ENCODE results near the gene TLX3. TPM values are rescaled to one million over a fixed set of nuclear protein-coding genes. Genes with fewer than 3 reads are reported as not detected.
A peak's percentile ranks its signal among the peaks of the same experiment; 100 is the strongest.

Gene TLX3
- polyA plus RNA-seq (not detected in 3 replicates), polyA minus RNA-seq (not detected in 3 replicates)
- polyA plus RNA-seq (2011; ENCODE audit: low read depth): not detected
- polyA plus RNA-seq (2011; cell fraction: cytosol; rRNA removed): not detected in 2 replicates
- not detected in 2 replicates for polyA plus RNA-seq (2011; cell fraction: nucleus; rRNA removed)
- polyA plus RNA-seq (2012; ENCODE audit: low replicate concordance): not detected in 2 replicates
- polyA minus RNA-seq (2011; cell fraction: cytosol; rRNA and poly(A)+ RNA removed): not detected
- polyA minus RNA-seq (2011; cell fraction: nucleus; rRNA and poly(A)+ RNA removed): not detected in 2 replicates

GRCh38 chr5:171308453-171309275 lies at the start of gene TLX3:
Gene TLX3 (plus strand): TSS chr5:171309248. CDS start chr5:171309366, 118 bp downstream.
- Histone ChIP-seq H2AFZ (ENCODE audit: control insufficient read depth, low read length) (no peak within 1 kb of the TSS), H4K20me1 (ENCODE audit: control insufficient read depth, extremely low read depth, insufficient read depth, low read length) (peaks cover 2% of the 10 kb centered on the region), H3K4me3 (ENCODE audit: control insufficient read depth in 2 of 3, extremely low read depth in 1 of 3, insufficient read depth in 2 of 3, low read depth in 1 of 3, low read length in 3 of 3) (no peak within 1 kb of the TSS), H3K9me3 (ENCODE audit: control insufficient read depth, low read depth, low read length) (no peaks in the 10 kb centered on the region), H3K9ac (ENCODE audit: control insufficient read depth, extremely low read depth, insufficient read depth, low read length) (no peak within 1 kb of the TSS), H3K4me1 (ENCODE audit: control insufficient read depth, extremely low read depth, insufficient read depth, low read length) (no peaks in the 10 kb centered on the region), H3K4me2 (ENCODE audit: control insufficient read depth, extremely low read depth, insufficient read depth, low read depth, low read length) (no peak within 1 kb of the TSS), H3K79me2 (ENCODE audit: control insufficient read depth, insufficient read depth, low read length) (no peaks in the 10 kb centered on the region), H3K27ac (ENCODE audit: control insufficient read depth, insufficient read depth, low read length) (no peak within 1 kb of the TSS), H3K9me1 (ENCODE audit: control insufficient read depth, extremely low read depth, insufficient read depth, low read length) (no peaks in the 10 kb centered on the region), H3K27me3 (ENCODE audit: control insufficient read depth, extremely low read depth, insufficient read depth, low read length) (peaks cover 91% of the 10 kb centered on the region), H3K36me3 (ENCODE audit: control insufficient read depth in 2 of 2, extremely low read depth in 1 of 2, insufficient read depth in 2 of 2, low read length in 2 of 2) (no peaks in the 10 kb centered on the region)
- TF ChIP-seq EZH2 (IDR thresholded peaks at IDR 0.05; ENCODE audit: low read length): peak; percentile 92
- TF ChIP-seq, protein P1, sequence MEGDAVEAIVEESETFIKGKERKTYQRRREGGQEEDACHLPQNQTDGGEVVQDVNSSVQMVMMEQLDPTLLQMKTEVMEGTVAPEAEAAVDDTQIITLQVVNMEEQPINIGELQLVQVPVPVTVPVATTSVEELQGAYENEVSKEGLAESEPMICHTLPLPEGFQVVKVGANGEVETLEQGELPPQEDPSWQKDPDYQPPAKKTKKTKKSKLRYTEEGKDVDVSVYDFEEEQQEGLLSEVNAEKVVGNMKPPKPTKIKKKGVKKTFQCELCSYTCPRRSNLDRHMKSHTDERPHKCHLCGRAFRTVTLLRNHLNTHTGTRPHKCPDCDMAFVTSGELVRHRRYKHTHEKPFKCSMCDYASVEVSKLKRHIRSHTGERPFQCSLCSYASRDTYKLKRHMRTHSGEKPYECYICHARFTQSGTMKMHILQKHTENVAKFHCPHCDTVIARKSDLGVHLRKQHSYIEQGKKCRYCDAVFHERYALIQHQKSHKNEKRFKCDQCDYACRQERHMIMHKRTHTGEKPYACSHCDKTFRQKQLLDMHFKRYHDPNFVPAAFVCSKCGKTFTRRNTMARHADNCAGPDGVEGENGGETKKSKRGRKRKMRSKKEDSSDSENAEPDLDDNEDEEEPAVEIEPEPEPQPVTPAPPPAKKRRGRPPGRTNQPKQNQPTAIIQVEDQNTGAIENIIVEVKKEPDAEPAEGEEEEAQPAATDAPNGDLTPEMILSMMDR (optimal IDR thresholded peaks at IDR 0.05 in 1 of 3, IDR thresholded peaks at IDR 0.05 in 1 of 3, conservative IDR thresholded peaks at IDR 0.05 in 1 of 3; ENCODE audit: extremely low read depth in 1 of 3, insufficient read depth in 2 of 3, low read length in 3 of 3): no peak
- FAIRE-seq (no peak), DNase-seq (ENCODE audit: low read depth, low spot score) (no peak)
- dilution Hi-C loops (cut with MboI; ENCODE audit: extremely low pct_ligation_motif_present, low sequenced_read_pairs): no loop called here

DNA sequence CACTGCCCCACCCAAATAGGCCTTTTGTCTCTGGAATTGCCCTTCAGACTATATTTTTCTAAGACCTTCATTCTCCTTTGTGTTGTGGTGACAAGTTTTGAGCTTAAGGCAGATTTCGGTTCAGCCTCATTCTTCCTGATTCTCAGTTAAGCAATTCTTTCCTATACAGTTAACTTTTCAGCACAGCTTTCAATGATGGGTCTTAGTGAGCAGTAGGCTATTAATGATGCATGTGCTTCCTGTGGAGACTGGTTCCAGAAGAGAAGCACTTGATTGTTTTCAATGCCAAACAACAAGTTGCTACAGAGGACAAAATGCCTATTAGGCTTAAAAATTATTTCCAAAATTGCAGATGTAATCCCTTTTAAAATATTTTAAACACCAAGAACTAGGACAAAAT lies 47.7 kb upstream of the TLX3 start:
- Histone ChIP-seq H3K4me1 (ENCODE audit: control insufficient read depth, extremely low read depth, insufficient read depth, low read length) (no peaks in the 10 kb centered on the region), H3K27me3 (ENCODE audit: control insufficient read depth, extremely low read depth, insufficient read depth, low read length) (no peaks in the 10 kb centered on the region), H3K27ac (ENCODE audit: control insufficient read depth, insufficient read depth, low read length) (no peak overlapping the region), H3K36me3 (ENCODE audit: control insufficient read depth in 2 of 2, extremely low read depth in 1 of 2, insufficient read depth in 2 of 2, low read length in 2 of 2) (no peaks in the 10 kb centered on the region), H3K9me1 (ENCODE audit: control insufficient read depth, extremely low read depth, insufficient read depth, low read length) (no peaks in the 10 kb centered on the region), H3K9ac (ENCODE audit: control insufficient read depth, extremely low read depth, insufficient read depth, low read length) (no peak overlapping the region), H3K79me2 (ENCODE audit: control insufficient read depth, insufficient read depth, low read length) (no peaks in the 10 kb centered on the region), H3K4me3 (ENCODE audit: control insufficient read depth in 2 of 3, extremely low read depth in 1 of 3, insufficient read depth in 2 of 3, low read depth in 1 of 3, low read length in 3 of 3) (no peak overlapping the region), H3K9me3 (ENCODE audit: control insufficient read depth, low read depth, low read length) (no peaks in the 10 kb centered on the region), H4K20me1 (ENCODE audit: control insufficient read depth, extremely low read depth, insufficient read depth, low read length) (no peaks in the 10 kb centered on the region), H2AFZ (ENCODE audit: control insufficient read depth, low read length) (no peak overlapping the region), H3K4me2 (ENCODE audit: control insufficient read depth, extremely low read depth, insufficient read depth, low read depth, low read length) (no peak overlapping the region)
- no peak for DNase-seq (ENCODE audit: low read depth, low spot score)
- dilution Hi-C loops (cut with MboI; ENCODE audit: extremely low pct_ligation_motif_present, low sequenced_read_pairs): no loop called here
- TF ChIP-seq, protein P1 (optimal IDR thresholded peaks at IDR 0.05 in 1 of 3, IDR thresholded peaks at IDR 0.05 in 1 of 3, conservative IDR thresholded peaks at IDR 0.05 in 1 of 3; ENCODE audit: extremely low read depth in 1 of 3, insufficient read depth in 2 of 3, low read length in 3 of 3): no peak
- TF ChIP-seq EZH2 (IDR thresholded peaks at IDR 0.05; ENCODE audit: low read length): no peak
- FAIRE-seq: no peak

All from keratinocyte (primary cell).